Measurements from ENCODE around the gene IL25.
"Not testable (repeated sequence)": the region's sequence is repeated elsewhere in the genome, so short reads cannot be mapped to it uniquely, and the experiment has no call there.

The IL25 gene

GRCh38 chr14:23382276-23382675 is 9.7 kb downstream of the IL25 start:
- no peaks in the 10 kb centered on the region for H3K9me3 ChIP-seq (ENCODE audit: severe bottlenecking)
- H3K27ac ChIP-seq: no peak overlapping the region
- DNase-seq: no peak
- TF ChIP-seq CTCF (IDR thresholded peaks at IDR 0.05; ENCODE audit: low read depth, low read length): no peak
- no peaks in the 10 kb centered on the region for H3K36me3 ChIP-seq
- H3K4me3 ChIP-seq (ENCODE audit: low read depth, low read length): no peak overlapping the region
- no peaks in the 10 kb centered on the region for H3K27me3 ChIP-seq (ENCODE audit: insufficient read depth, low read depth, severe bottlenecking)

GRCh38 chr14:23382731-23383440 is 10.3 kb downstream of the IL25 start:
- no peak overlapping the region for H3K4me3 ChIP-seq (ENCODE audit: low read depth, low read length)
- no peaks in the 10 kb centered on the region for H3K36me3 ChIP-seq
- H3K27me3 ChIP-seq (ENCODE audit: insufficient read depth, low read depth, severe bottlenecking): no peaks in the 10 kb centered on the region
- no peaks in the 10 kb centered on the region for H3K9me3 ChIP-seq (ENCODE audit: severe bottlenecking)
- no peak overlapping the region for H3K27ac ChIP-seq
- DNase-seq: no peak
- no peak for TF ChIP-seq CTCF (IDR thresholded peaks at IDR 0.05; ENCODE audit: low read depth, low read length)

GRCh38 chr14:23384364-23385080 is 11.9 kb downstream of the IL25 start:
- no peak overlapping the region for H3K27ac ChIP-seq
- no peak for TF ChIP-seq CTCF (IDR thresholded peaks at IDR 0.05; ENCODE audit: low read depth, low read length)
- no peak overlapping the region for H3K4me3 ChIP-seq (ENCODE audit: low read depth, low read length)
- no peaks in the 10 kb centered on the region for H3K36me3 ChIP-seq
- no peak for DNase-seq
- no peaks in the 10 kb centered on the region for H3K27me3 ChIP-seq (ENCODE audit: insufficient read depth, low read depth, severe bottlenecking)
- H3K9me3 ChIP-seq (ENCODE audit: severe bottlenecking): no peaks in the 10 kb centered on the region

GRCh38 chr14:23385244-23385641 is 12.6 kb downstream of the IL25 start:
- Histone ChIP-seq H3K27ac (no peak overlapping the region), H3K4me3 (ENCODE audit: low read depth, low read length) (no peak overlapping the region), H3K36me3 (no peaks in the 10 kb centered on the region), H3K27me3 (ENCODE audit: insufficient read depth, low read depth, severe bottlenecking) (no peaks in the 10 kb centered on the region), H3K9me3 (ENCODE audit: severe bottlenecking) (no peaks in the 10 kb centered on the region)
- no peak for DNase-seq
- TF ChIP-seq CTCF (IDR thresholded peaks at IDR 0.05; ENCODE audit: low read depth, low read length): no peak

- Histone ChIP-seq H3K36me3 (no peaks in the 10 kb centered on the region), H3K9me3 (ENCODE audit: severe bottlenecking) (no peaks in the 10 kb centered on the region), H3K27ac (no peak overlapping the region), H3K27me3 (ENCODE audit: insufficient read depth, low read depth, severe bottlenecking) (no peaks in the 10 kb centered on the region), H3K4me3 (ENCODE audit: low read depth, low read length) (no peak overlapping the region)
- TF ChIP-seq CTCF (IDR thresholded peaks at IDR 0.05; ENCODE audit: low read depth, low read length): no peak
- no peak for DNase-seq
Measured at GRCh38 chr14:23385642-23386265, 13.1 kb downstream of the IL25 start.

GRCh38 chr14:23386266-23386657 is 13.7 kb downstream of the IL25 start:
- H3K27ac ChIP-seq; H3K4me3 ChIP-seq (ENCODE audit: low read depth, low read length); DNase-seq; H3K9me3 ChIP-seq (ENCODE audit: severe bottlenecking); H3K27me3 ChIP-seq (ENCODE audit: insufficient read depth, low read depth, severe bottlenecking); H3K36me3 ChIP-seq: not testable (repeated sequence)

All from WERI-Rb-1 (cell line).